ENCODE results near the gene RASGRF2.

The RASGRF2 gene, protein sequence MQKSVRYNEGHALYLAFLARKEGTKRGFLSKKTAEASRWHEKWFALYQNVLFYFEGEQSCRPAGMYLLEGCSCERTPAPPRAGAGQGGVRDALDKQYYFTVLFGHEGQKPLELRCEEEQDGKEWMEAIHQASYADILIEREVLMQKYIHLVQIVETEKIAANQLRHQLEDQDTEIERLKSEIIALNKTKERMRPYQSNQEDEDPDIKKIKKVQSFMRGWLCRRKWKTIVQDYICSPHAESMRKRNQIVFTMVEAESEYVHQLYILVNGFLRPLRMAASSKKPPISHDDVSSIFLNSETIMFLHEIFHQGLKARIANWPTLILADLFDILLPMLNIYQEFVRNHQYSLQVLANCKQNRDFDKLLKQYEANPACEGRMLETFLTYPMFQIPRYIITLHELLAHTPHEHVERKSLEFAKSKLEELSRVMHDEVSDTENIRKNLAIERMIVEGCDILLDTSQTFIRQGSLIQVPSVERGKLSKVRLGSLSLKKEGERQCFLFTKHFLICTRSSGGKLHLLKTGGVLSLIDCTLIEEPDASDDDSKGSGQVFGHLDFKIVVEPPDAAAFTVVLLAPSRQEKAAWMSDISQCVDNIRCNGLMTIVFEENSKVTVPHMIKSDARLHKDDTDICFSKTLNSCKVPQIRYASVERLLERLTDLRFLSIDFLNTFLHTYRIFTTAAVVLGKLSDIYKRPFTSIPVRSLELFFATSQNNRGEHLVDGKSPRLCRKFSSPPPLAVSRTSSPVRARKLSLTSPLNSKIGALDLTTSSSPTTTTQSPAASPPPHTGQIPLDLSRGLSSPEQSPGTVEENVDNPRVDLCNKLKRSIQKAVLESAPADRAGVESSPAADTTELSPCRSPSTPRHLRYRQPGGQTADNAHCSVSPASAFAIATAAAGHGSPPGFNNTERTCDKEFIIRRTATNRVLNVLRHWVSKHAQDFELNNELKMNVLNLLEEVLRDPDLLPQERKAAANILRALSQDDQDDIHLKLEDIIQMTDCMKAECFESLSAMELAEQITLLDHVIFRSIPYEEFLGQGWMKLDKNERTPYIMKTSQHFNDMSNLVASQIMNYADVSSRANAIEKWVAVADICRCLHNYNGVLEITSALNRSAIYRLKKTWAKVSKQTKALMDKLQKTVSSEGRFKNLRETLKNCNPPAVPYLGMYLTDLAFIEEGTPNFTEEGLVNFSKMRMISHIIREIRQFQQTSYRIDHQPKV (N-terminal part only)

DNA sequence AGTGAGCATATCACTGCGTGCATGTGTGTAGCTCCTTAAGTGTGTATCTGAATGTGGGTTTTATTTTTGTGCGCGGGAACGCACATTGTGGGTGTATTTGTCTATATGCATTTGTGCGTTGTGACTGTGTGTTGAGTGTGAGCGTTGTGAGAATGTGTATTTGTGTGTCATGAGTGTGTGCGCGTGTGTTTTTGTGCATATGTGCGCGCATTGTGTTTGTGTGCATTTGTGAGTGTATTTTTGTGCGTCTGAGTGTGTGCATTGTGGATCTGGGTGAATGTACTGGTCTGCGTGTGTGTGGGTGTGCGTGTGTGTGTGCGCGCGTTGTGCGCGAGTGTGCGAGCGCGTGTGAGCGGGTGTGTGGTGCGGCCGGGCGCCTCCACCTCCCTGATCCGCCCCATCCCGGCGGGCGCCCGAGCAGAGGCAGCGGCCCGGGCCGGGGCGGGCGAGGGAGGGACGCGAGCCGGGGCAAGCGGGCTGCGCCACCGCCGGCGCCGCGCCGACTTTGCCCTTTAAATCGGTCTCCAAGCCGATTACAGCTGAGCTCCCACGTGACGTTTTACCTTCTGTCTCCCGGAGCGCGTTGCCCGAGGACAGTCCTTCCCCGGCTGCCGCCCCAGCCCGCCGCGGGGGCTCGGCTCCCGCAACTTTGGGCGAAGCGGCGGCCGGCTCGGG lies at the start of gene RASGRF2:
RASGRF2 (plus strand) TSS at position 596 of the 675 bp plus-strand sequence. CDS start 376 bp downstream, outside the sequence.
- DNase-seq, result no peak

DNA sequence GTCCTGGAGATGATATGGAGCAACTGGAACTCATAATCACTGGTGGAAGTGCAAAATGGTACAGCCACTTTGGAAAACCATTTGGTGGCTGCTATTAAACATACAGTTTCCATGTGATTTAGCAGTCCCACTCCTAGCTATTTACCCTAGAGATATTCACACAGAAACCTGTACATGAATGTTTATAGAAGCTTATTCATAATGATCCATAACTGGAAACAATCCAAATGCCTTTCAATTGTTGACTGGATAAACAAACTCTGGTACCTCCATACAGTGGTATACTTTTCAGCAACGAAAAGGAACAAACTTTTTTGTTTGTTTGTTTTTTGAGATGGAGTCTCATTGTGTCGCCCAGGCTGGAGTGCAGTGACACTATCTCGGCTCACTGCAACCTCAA lies 47.7 kb upstream of the RASGRF2 start:
- DNase-seq, result no peak

DNA sequence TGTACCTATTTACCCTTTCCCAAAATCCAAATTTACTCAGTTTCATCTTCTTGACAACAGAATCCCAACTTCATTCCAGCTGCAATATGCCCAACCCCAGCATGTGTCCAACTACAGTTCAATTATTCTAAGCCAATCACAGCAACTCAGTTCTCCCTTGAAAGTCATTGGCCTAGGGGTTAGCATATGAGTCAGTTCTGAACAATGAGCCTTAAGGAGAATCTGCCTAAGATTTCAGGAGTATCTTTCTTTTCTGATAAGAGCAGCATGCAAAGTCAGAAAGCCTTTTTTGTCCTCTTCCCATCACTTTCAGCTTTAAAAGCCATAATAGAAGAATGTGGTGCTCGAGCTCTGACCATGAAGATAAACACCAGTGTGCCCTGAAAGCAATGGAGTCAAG lies 44.4 kb upstream of the RASGRF2 start:
- no peak for DNase-seq

DNA sequence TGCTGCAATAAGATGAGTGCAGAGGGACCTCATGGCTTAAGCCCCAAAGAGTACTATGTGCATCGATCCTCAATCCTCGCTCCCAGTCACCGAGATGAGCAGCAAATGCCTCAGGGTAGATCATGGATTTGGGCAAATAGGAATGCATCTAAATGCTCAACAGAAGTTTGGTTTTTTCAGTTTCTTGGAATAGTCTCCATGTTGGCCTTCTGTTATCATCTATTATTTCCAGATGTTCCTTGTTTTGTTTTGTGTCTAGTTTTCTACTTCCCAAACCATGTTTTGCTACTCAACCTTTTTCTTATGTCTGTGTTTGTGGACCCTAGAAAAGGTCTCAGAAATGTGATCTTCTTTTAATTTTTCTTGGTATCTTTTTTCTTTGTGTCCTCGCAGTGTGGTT lies 43.5 kb upstream of the RASGRF2 start:
- DNase-seq, result no peak

DNA sequence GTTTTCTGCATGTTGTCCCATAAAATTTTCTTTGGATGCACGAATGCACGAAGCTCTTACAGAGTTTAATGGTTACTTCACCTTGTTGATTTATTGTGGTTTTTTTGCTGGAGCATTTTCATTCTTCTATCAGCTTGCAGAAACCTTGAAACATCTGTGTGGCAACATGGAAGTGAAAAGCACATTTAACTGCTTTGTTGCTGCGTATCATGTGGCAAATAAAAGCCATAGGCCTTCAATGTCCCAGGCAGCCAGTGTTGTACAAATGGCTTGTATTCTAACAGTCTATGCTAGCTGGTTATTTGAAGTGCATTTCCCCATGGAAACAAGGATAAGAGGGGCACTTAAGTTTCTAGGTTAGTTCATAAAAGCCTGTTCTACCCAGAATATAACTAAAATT lies 42.5 kb upstream of the RASGRF2 start:
- no peak for DNase-seq

DNA sequence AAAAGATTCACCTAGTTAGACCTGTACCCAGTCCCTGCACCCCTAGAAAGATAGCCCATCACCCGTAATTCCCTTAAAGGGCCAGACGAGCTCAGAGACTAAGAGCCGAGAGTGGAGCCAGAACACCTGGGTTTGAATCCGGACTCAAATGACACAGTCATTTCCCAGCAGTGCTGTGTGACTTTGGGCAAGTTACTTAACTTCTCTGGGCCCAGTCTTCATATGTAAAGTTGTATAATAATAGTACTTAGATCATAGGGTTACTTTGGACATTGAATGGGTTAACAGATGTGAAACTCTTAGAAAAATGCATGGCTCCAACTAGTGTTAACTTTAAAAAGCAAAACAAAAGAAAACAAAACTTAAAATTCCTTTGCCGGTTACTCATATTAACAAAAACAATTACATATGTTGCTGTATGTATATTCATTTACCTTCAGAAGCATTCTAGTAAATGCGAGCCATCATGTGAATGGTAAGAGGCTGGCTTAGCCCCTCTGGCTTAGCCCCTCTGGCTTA lies 40.4 kb upstream of the RASGRF2 start:
- no peak for DNase-seq

DNA sequence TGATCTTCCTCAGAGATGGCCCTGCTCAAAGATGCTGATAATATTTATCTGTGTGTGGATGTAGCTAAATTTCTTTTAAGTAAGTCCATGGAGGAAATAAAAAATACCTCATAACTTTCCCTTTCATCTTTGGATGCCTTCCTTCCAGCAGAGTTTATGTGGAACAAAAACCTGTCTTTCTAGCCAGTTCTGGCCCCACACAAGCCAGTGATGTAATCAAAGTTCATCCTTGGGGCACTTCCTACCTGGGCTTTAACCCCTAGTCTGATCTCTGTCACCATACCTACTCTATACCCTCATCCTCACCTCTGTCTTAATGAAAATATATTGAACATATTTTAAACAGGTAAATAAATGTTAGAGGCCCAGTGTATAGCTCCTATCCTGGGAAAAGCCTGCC lies 39.8 kb upstream of the RASGRF2 start:
- no peak for DNase-seq

DNA sequence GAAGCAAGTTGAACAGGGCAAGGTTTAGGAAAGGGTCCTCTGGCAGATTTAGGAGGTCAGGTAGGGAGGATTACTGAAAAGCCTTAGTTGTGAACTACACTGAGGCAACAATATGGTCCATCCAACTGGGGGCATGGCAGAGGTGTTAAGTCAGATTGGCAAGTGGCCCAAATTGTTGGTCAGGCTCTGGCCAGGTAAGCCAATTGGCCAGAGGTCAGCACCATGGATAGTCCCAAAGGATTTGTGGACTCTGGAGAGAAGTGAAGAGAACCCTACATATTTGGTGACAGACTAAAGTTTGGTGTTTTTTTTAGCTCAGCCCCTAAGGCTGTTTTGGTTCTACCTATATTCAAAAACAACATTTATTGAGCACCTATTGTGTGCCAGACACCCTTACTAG lies 39.1 kb upstream of the RASGRF2 start:
- DNase-seq, result no peak

DNA sequence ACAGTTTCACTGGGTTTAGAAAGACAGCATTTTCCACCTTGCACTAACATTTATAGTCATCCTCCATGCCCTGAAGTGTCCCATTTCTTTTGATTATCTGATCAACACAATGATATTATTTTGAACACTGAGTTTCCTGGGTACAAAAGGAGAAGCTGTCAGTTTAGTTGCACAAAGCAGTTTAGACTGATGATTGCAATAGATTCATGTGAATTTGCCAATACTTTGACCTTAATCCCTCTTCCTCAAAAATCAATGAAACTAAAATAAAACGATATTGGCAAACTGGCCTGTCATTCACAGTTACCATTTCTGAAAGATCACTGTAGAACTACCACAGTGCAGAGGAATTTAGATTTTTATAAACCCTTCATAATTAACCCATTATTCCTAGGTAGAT lies 34.2 kb upstream of the RASGRF2 start:
- no peak for DNase-seq

DNA sequence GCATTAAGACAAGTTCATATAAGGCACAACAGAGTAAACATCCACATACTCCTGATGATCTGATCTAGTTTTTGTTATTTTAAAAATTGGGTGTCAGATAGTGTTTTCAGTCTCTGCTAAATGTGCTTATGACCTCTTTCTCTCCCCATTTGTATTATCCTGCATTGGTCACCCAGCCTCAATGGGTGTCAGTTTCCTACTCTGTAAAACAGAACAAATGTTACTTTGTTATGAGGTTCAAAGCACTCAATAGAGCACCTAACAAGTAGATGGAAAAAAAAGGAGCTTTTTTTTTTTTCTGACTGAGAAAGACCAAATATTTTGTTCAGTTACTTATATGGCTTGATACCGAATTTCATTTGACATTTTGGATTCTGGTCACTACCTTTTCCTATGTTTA lies 33.6 kb upstream of the RASGRF2 start:
- DNase-seq, result no peak

DNA sequence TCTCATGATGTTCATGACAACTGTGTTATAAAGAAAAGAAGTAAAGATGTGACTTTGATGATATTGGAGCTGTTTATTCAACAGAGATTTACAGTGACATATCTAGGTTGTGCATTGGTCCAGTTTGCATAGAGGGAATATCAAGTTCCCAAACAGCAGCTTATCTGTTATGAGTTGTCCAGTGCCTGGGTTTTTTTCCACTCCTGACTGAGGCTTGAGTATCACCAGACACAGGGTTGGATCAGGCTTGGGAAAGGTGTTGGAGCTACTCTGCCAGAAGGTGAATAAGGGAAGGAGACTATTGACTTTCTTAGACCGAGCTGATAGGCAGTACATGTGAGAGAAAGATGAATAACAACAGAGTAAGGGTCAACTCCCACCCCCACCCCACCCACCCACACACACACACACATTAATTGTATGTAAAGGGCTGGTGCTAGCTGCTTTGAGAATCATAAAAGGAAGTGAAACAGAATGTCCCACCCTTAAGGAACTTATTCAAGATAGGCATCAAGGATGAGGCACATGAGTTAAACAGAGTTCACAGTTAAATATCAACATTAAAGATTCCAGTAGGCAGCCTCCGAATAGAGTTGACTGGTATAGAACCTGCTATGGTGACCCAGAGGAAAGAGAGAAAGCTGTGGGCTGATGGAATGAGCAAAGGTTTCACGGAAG lies 33.0 kb upstream of the RASGRF2 start:
- no peak for DNase-seq

DNA sequence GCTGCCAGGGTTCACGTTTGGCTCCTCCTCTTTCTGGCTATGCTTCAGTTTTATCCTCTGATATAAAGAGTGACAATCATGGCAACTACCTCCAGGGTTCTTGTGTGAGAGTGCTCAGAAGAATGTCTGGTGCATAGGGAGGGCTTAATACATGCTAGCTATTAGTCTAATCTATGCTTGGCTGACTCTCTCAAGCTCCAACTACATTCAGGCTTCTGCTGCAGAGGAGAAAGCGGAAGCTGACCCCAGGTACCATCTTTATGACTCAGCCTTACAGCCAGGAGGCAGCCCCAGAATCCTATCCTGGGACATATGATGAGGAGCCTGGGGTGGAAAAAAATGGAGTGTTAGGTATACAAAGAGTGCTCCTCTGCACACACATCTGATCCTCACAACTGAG lies 32.1 kb upstream of the RASGRF2 start:
- DNase-seq, result no peak

DNA sequence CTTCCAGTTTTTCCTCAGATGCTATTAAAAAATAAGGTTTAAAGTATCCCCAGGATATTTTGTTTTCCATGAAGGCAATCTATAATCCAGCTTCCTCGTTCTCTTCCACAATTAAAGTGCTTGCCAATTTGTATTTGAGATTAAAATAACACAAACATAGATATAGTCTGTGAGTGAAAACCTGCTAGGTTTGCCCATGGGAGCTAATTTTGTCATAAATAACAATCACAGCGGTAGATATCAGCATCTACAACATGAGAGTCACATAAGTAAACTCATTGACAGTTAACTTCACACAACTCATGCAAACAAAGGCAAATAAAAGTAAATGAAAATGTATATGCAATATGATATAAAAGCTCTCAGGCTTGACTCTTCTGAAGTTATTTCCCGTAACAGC lies 29.2 kb upstream of the RASGRF2 start:
- DNase-seq, result no peak

DNA sequence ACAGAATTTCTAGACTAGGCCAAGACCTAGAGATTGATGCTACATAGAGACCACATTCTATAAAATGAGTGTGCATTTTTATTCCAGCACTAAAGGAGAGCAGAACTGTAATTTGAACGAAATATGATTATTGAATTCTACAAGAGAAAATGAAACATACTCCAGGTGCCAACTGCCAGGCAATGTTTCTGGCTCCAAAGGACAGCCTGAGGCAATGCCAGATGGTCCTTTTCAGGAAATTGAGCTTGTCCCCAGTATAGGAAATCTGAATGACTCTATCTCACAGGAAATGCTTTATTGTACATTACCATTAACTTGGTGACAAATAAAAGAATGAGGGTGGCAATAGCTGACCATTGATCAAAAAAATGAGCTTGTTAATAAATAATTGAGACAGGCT lies 28.8 kb upstream of the RASGRF2 start:
- no peak for DNase-seq

DNA sequence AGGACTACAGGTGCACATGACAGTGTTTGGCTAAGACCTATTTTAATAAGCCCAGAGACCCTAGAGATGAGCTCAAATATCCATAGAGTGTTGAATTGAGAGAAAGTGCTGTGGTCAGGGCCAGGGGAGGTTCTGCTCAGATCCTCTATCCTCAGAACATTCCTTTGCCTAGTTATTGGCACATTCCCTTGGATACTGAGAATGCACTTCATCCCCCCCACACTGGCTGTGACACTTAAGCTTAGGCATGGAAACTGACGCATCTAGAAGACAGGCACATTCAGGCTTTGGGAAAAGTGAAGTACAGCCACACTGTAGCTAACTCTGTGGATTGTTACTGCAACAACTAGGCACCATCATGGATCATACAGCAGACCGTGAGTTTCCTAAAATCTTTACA lies 27.1 kb upstream of the RASGRF2 start:
- DNase-seq, result no peak

DNA sequence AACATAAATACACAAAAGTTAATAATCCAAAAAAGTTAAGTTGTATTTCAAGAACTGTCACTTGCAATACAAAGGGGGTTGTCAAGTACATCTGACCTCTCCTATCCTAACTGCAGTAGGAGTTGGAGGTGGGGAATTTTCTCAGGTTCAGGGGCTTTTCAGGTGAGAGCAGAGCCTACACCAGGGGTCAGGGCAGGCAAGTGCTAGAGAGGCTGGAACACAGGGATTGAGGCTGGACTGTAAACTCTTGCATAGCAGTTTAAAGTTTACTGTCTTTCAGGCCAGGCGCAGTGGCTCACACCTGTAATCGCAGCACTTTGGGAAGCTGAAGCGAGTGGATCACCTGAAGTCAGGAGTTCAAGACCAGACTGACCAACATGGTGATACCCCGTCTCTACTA lies 25.4 kb upstream of the RASGRF2 start:
- DNase-seq, result no peak

DNA sequence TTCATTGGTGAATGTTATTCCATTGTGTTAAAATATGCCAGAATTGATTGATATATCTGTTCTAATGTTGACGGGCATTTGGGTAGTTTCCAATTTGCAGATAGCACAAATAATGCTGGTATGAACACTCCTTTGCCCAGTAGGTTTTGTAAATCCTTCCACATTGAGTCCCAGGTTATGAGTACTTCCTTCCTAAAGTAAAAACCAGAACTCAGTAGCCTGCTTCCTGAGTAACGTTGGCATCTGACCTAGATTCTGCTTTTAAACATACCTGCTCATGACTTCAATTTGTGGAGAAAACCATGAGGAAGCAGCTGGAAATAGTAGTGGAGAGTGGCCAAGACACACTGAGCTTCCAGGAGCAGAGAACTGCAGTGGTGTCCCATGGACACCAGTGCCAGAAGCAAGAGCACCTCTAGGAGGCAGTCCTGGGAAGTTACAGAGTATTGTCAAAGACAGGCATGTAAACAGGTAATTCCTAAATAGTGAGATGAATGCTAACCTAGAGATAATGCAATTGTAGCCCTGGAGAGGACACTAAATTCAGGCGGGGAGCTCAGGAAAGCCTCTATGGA lies 24.3 kb upstream of the RASGRF2 start:
- no peak for DNase-seq

DNA sequence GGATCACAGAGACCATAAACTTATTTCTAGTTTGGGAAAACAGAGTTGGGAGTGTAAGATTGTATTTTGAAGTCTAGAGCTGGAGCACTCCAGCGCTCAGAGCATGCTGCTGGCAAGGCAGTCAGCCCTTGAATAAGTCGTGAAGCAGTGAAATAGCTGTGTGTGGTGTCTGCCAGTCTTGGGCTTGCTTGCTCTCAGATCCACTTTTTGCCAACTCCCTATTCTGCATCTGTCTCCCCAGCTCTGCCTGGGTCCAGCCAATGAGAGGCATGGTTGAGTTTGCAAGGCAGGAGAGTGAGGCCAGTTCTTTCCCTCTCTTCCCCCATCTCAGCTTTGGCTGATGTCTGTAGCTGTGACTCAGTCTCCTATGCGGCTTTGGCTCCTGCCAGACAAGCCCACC lies 23.3 kb upstream of the RASGRF2 start:
- no peak for DNase-seq

DNA sequence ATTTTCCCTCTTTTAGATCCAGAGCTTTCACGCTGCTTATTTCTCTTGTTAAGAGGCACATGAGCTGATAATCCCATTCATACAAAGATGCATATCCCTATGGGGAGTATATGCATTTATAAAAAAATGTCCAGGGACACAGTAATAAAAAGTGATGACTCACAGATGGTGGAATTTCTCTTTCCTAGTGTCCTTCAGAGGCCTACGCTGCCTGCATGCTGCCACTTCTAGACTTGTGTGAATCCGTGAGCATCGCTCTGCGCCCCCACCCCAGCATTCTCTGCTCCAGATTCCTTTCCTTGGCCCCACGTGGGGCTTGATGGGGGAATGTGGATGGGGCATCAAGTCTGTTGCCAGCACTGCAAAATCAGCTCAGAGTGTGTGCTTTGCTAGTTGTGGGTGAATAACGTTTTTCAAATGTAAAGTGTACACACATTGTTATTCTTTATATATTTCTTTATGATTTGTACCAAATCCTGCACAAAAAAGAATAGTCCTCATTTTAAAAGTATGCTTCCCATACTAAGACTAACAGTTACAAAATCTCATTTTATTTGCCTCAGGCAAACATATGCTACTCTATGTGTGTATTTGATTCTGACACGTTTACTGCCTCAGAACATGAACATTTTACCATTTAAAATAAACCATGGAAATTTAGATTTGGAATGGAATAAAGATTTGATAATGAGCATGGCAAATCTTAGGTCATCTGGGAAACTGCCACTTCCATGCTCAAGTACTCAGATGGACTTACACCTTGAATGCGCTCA lies 22.4 kb upstream of the RASGRF2 start:
- no peak for DNase-seq

DNA sequence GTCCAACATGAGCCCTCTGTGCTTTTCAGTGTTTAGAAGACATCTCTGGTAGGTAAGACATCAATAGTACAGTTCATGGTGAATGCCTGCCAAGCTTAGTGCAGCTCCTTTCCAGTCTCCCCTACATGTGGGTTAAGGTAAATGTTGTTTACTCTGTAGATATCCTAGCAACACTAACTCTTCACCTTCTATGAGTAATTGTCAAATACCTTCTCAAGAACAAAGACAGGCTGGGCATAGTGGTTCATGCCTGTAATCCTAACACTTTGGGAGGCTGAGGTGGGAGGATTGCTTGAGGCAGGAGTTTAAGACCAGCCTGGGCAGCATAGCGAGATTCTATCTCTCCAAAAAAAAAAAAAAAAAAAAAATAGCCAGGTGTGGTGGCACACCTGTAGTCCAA lies 18.7 kb upstream of the RASGRF2 start:
- no peak for DNase-seq

DNA sequence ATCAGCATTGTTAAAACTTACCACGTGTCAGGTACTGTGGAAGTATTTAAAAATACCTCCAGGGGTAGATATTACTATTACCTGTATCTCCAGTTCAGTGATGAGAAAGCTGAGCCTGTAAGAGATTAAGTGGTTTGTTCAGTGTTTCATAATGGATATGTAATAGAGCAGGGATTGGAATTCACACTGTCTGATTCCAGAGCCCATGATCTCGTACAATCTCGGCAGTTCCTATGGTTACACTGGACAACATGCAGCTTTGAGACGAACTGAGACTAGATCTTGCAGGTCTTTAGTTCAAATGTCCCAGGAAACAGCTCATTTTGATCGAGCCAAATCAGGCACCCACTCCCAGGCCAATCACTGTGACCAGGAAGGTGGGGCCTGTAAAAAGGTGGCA lies 8.8 kb upstream of the RASGRF2 start:
- DNase-seq, result no peak

Data from cerebellar nuclear complex (tissue), 1 donor.